MM.1S (cell line): ENCODE results near the gene PRRX2.

Experiments
- DNase-seq: peaks from one replicate; pipeline ENCODE4 v3.0.0-alpha.2; 2015
- H2AFZ ChIP-seq: fragments of 300-600 bp; sonication (generic); 2 replicates; pipeline ENCODE4 v1.6.0; 2016; ENCODE audit warnings: antibody characterized with exemption, low read length
- H3F3A ChIP-seq: fragments of 300-600 bp; sonication (generic); 2 replicates; pipeline ENCODE4 v1.6.1; 2016; ENCODE audit warnings: mild to moderate bottlenecking, antibody characterized with exemption, low read length, moderate library complexity, mixed read lengths; ENCODE audit not compliant: insufficient read depth
- H3K27ac ChIP-seq: fragments of 300-600 bp; sonication (generic); 2 replicates; pipeline ENCODE4 v1.5.1; 2016; ENCODE audit warnings: mild to moderate bottlenecking, low read length
- H3K27me3 ChIP-seq: fragments of 300-600 bp; sonication (generic); replicated peaks from 2 replicates; pipeline ENCODE4 v1.6.0; 2016; ENCODE audit warnings: low read length; ENCODE audit not compliant: insufficient read depth
- H3K36me3 ChIP-seq: fragments of 300-600 bp; sonication (generic); replicated peaks from 2 replicates; pipeline ENCODE4 v1.6.1; 2016; ENCODE audit warnings: mild to moderate bottlenecking, low read length, mixed read lengths; ENCODE audit not compliant: insufficient read depth
- H3K4me1 ChIP-seq: fragments of 300-600 bp; sonication (generic); 2 replicates; pipeline ENCODE4 v1.6.1; 2016; ENCODE audit warnings: low read length, mixed read lengths
- H3K4me2 ChIP-seq: fragments of 300-600 bp; sonication (generic); 2 replicates; pipeline ENCODE4 v1.6.0; 2016; ENCODE audit warnings: low read depth, low read length
- H3K4me3 ChIP-seq: fragments of 300-600 bp; sonication (generic); 2 replicates; pipeline ENCODE4 v1.5.1; 2016; ENCODE audit warnings: low read length, mixed read lengths
- H3K79me2 ChIP-seq: fragments of 300-600 bp; sonication (generic); 2 replicates; pipeline ENCODE4 v1.6.1; 2016; ENCODE audit warnings: mixed run types, low read length, mixed read lengths
- H3K9ac ChIP-seq: fragments of 300-600 bp; sonication (generic); 2 replicates; pipeline ENCODE4 v1.6.1; 2016; ENCODE audit warnings: low read length, mixed read lengths
- H3K9me2 ChIP-seq: fragments of 300-600 bp; sonication (generic); replicated peaks from 2 replicates; pipeline ENCODE4 v1.6.1; 2016; ENCODE audit warnings: mild to moderate bottlenecking, low read length, mixed read lengths; ENCODE audit not compliant: insufficient read depth
- H3K9me3 ChIP-seq: fragments of 300-600 bp; sonication (generic); replicated peaks from 2 replicates; pipeline ENCODE4 v1.6.1; 2016; ENCODE audit warnings: mild to moderate bottlenecking, low read length, mixed read lengths; ENCODE audit not compliant: insufficient read depth
- H4K20me1 ChIP-seq: fragments of 300-600 bp; sonication (generic); 2 replicates; pipeline ENCODE4 v1.6.1; 2016; ENCODE audit warnings: mild to moderate bottlenecking, low read length, moderate library complexity, mixed read lengths; ENCODE audit not compliant: insufficient read depth
- EZH2 ChIP-seq: fragments of 300-600 bp; sonication (generic); optimal IDR thresholded peaks from 2 replicates; pipeline ENCODE3; 2017; ENCODE audit warnings: low read depth, mild to moderate bottlenecking, antibody characterized with exemption, low read length, mixed read lengths
- EZH2phosphoT487 ChIP-seq: fragments of 300-600 bp; sonication (generic); IDR thresholded peaks from 2 replicates; pipeline ENCODE4 v1.6.1; 2018; ENCODE audit warnings: antibody characterized with exemption, low read length
- TF ChIP-seq, protein P1 (sequence below): fragments of 300-600 bp; sonication (generic); IDR thresholded peaks from 2 replicates; pipeline ENCODE4 v1.5.1; 2016; ENCODE audit warnings: antibody characterized with exemption, low read length, mixed read lengths

The PRRX2 gene

GRCh38 chr9:129728744-129729143 is 63.3 kb downstream of the PRRX2 start:
- no peak overlapping the region for H3K4me2 ChIP-seq
- no peak overlapping the region for H2AFZ ChIP-seq
- H3F3A ChIP-seq, result no peaks in the 10 kb centered on the region
- no peak for DNase-seq
- H3K36me3 ChIP-seq, result no peaks in the 10 kb centered on the region
- H3K27me3 ChIP-seq, result peaks cover 89% of the 10 kb centered on the region
- H3K9me2 ChIP-seq, result no peaks in the 10 kb centered on the region
- no peak overlapping the region for H3K27ac ChIP-seq
- H3K79me2 ChIP-seq, result no peaks in the 10 kb centered on the region
- H3K4me3 ChIP-seq, result no peak overlapping the region
- H3K9ac ChIP-seq, result no peak overlapping the region
- TF ChIP-seq EZH2phosphoT487, result no peak
- H3K9me3 ChIP-seq, result no peaks in the 10 kb centered on the region
- no peaks in the 10 kb centered on the region for H3K4me1 ChIP-seq
- H4K20me1 ChIP-seq, result no peaks in the 10 kb centered on the region

GRCh38 chr9:129731477-129732085 is 66.1 kb downstream of the PRRX2 start:
- Histone ChIP-seq H3K4me3 (no peak overlapping the region), H2AFZ (no peak overlapping the region), H3K27ac (no peak overlapping the region), H3F3A (no peaks in the 10 kb centered on the region), H3K9ac (no peak overlapping the region), H4K20me1 (no peaks in the 10 kb centered on the region), H3K9me3 (no peaks in the 10 kb centered on the region), H3K4me1 (no peaks in the 10 kb centered on the region), H3K27me3 (peaks cover 83% of the 10 kb centered on the region), H3K36me3 (no peaks in the 10 kb centered on the region), H3K4me2 (no peak overlapping the region), H3K9me2 (no peaks in the 10 kb centered on the region), H3K79me2 (no peaks in the 10 kb centered on the region)
- TF ChIP-seq EZH2phosphoT487 (no peak), EZH2 (no peak)
- TF ChIP-seq, protein P1, sequence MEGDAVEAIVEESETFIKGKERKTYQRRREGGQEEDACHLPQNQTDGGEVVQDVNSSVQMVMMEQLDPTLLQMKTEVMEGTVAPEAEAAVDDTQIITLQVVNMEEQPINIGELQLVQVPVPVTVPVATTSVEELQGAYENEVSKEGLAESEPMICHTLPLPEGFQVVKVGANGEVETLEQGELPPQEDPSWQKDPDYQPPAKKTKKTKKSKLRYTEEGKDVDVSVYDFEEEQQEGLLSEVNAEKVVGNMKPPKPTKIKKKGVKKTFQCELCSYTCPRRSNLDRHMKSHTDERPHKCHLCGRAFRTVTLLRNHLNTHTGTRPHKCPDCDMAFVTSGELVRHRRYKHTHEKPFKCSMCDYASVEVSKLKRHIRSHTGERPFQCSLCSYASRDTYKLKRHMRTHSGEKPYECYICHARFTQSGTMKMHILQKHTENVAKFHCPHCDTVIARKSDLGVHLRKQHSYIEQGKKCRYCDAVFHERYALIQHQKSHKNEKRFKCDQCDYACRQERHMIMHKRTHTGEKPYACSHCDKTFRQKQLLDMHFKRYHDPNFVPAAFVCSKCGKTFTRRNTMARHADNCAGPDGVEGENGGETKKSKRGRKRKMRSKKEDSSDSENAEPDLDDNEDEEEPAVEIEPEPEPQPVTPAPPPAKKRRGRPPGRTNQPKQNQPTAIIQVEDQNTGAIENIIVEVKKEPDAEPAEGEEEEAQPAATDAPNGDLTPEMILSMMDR, result no peak
- no peak for DNase-seq

GRCh38 chr9:129732100-129732499 is 66.7 kb downstream of the PRRX2 start:
- TF ChIP-seq, protein P1, result no peak
- TF ChIP-seq EZH2 (no peak), EZH2phosphoT487 (no peak)
- no peaks in the 10 kb centered on the region for H3F3A ChIP-seq
- H3K9me2 ChIP-seq, result no peaks in the 10 kb centered on the region
- H3K9me3 ChIP-seq, result no peaks in the 10 kb centered on the region
- no peak overlapping the region for H3K4me2 ChIP-seq
- peaks cover 83% of the 10 kb centered on the region for H3K27me3 ChIP-seq
- H4K20me1 ChIP-seq, result no peaks in the 10 kb centered on the region
- H3K27ac ChIP-seq, result no peak overlapping the region
- no peak overlapping the region for H3K4me3 ChIP-seq
- DNase-seq, result no peak
- H3K79me2 ChIP-seq, result no peaks in the 10 kb centered on the region
- H3K36me3 ChIP-seq, result no peaks in the 10 kb centered on the region
- H3K4me1 ChIP-seq, result no peaks in the 10 kb centered on the region
- H3K9ac ChIP-seq, result no peak overlapping the region
- H2AFZ ChIP-seq, result no peak overlapping the region

DNA sequence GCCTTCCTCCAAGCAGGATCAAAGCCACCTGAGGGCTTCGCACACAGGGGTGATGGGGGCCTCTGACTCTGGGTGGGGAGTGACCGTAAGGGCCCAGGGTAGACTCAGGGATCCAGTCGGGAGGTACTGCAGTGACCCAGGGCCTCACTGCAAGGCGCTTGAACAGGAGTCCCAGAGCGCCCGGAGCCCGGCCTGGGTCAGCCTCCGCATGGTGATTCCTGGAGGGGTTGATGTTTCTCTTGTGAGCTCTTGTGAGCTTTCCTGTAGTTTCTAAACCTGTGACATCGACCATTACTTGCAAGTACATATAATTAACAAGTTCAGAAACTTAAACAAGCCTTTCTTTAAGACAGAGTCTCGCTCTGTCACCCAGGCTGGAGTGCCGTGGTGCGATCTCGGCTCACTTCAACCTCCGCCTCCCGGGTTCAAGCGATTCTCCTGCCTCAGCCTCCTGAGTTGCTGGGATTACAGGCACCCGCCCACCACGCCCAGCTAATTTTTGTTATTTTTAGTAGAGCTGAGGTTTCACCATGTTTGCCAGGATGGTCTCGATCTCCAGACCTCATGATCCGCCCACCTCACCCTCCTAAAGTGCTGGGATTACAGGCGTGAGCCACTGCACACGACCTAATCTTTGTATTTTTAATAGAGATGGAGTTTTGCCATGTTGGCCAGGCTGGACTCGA is 67.6 kb downstream of the PRRX2 start:
- Histone ChIP-seq H3K9me3 (no peaks in the 10 kb centered on the region), H3K36me3 (no peaks in the 10 kb centered on the region), H3K27ac (no peak overlapping the region), H3K4me3 (no peak overlapping the region), H3K9me2 (no peaks in the 10 kb centered on the region), H3K27me3 (peaks cover 79% of the 10 kb centered on the region), H2AFZ (no peak overlapping the region), H3K79me2 (no peaks in the 10 kb centered on the region), H3K4me1 (no peaks in the 10 kb centered on the region), H4K20me1 (no peaks in the 10 kb centered on the region), H3K9ac (no peak overlapping the region), H3F3A (no peaks in the 10 kb centered on the region), H3K4me2 (no peak overlapping the region)
- TF ChIP-seq, protein P1, result no peak
- no peak for TF ChIP-seq EZH2phosphoT487
- no peak for TF ChIP-seq EZH2
- DNase-seq, result no peak
